ENCODE results near the gene ITFG1.

Gene ITFG1

GRCh38 chr16:47140686-47141085, 320.2 kb downstream of the ITFG1 start:
- no peak for TF ChIP-seq CTCF (IDR thresholded peaks at IDR 0.05)

GRCh38 chr16:47139561-47140185, 321.2 kb downstream of the ITFG1 start:
- TF ChIP-seq CTCF (IDR thresholded peaks at IDR 0.05), result no peak

- no peak for TF ChIP-seq CTCF (IDR thresholded peaks at IDR 0.05)
Measured at GRCh38 chr16:47136099-47136842, 324.6 kb downstream of the ITFG1 start.

GRCh38 chr16:47134550-47134949, 326.3 kb downstream of the ITFG1 start:
- TF ChIP-seq CTCF (IDR thresholded peaks at IDR 0.05), result no peak

GRCh38 chr16:47132308-47132707, 328.6 kb downstream of the ITFG1 start:
- TF ChIP-seq CTCF (IDR thresholded peaks at IDR 0.05), result no peak

GRCh38 chr16:47129755-47130435, 331.0 kb downstream of the ITFG1 start:
- TF ChIP-seq CTCF (IDR thresholded peaks at IDR 0.05), result no peak

GRCh38 chr16:47127541-47127940, 333.3 kb downstream of the ITFG1 start:
- TF ChIP-seq CTCF (IDR thresholded peaks at IDR 0.05), result no peak

All from LNCAP (cell line).